IPS DF 4.7 (cell line): Measurements from ENCODE around the gene STK32A.

Source experiments
- DNase-seq: peaks from one replicate; pipeline ENCODE4 v3.0.0-alpha.2; 2013; ENCODE audit warnings: low spot score; ENCODE audit errors: extremely low read depth

The STK32A gene

DNA sequence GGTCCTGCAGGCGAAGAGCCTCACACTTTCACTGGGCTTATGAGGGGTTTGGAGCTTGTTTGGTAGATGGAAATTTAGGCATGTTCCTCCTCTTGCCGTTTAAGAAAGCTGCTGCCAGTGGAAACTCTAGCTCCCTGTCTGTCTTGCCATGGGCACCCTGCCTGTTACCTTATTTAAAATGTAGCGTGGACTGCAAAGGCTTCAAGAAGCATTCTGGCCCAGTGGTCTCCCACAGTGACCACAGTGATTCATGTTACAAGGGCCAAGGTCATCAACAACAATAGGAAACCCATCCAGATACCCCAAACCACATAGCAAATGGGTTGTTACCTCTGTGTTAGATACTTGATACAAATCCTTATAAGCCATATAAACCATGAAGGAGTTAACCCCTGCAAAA is 178.4 kb downstream of the STK32A start:
- DNase-seq = no peak

DNA sequence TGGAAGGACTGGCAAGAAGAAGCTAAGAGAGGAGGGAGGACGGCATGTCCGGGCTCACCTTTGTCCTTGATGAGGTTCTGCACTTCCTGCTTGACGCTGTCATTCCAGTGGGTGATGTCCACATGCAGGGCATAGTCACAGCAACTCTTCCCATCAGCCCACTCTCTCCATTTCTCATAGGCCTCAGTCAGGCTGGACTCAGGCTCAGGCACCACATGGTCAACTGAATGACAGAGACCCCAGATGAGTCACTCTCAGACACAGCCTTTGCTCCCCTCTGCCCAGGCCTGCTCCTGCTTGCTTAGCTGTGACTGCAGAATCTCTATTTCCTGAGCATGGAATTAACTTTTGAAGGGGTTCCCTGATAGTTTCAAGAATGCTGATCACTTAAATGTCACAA is 180.8 kb downstream of the STK32A start:
- no peak for DNase-seq

DNA sequence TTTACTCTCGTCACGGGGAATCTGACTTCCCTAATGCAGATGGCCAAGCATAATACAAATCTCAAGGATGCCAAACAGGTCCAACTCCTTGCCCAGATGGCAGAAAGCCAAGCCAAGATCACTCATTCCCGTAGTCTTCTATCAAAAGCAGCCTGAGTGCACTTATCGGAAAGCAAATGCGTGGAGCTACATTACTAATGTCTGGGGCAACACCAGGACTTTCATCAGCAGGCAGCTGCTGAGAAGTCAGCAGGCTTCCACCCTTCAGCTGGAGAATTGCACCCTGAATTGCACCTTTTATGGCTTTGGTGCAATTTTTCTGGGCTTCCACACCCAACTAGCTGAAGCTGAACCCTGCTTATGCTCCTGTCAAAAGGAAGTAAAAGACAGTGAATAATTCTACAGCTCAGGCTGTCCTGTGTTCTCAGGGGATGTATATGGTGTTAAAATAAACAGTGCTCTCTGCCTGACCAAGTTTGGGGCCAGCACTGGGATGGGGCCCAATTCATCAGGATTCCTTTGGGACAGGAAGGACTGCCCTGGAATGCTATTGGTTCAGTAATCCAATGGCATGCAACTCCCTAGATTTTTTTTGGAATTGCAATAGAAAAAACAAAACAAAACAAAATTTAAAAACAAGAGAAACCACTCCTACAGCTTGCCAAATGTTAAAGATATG is 182.4 kb downstream of the STK32A start:
- no peak for DNase-seq

DNA sequence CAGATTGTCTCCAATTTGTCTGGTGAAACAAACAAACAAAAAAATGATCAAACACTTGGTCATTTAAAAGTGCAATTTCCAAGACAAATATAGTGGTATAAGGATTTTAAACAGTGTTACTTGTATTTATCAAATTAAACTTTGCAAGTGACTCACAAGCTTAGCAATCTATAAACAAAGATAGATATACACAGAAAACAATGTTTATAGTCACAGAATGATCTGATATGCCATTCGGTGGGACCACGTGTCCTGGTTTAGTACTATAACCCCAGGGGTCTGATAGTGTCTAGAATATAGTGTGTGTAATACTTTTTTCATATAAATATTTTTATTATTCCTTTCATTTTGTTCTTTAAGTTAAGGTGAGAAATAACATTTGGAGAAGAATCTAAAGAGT is 183.8 kb downstream of the STK32A start:
- no peak for DNase-seq

DNA sequence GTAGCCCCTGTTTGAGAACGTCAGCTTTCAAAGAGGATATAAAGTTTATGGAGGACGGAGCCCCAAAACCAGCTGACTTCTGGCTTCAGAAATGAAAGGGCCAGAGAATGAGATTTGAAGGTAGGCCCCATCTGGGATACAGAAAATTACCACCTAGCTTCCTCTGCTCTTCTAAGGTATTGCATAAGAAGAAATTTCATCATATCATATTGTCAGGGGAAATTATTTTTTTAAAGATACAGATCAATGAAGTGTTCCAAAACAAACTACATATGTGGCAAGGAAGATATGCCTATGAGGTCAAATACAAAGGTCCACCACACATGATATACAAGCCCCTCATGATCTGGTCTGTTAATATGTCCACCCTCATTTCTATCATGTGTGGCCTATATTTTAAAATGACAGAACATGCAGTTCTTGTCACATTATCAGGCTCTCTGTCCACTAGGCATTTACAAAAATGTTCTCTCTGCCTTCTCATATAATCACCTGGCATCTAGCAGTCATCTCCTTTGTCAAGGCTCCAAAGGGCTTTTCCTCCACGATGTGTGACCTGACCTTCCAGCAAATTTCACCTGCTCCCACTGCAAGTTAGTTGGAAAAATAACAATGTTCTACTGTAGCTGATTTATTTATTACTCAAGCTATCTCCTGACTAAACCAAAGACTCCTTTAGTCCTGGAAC is 192.0 kb downstream of the STK32A start:
- no peak for DNase-seq

DNA sequence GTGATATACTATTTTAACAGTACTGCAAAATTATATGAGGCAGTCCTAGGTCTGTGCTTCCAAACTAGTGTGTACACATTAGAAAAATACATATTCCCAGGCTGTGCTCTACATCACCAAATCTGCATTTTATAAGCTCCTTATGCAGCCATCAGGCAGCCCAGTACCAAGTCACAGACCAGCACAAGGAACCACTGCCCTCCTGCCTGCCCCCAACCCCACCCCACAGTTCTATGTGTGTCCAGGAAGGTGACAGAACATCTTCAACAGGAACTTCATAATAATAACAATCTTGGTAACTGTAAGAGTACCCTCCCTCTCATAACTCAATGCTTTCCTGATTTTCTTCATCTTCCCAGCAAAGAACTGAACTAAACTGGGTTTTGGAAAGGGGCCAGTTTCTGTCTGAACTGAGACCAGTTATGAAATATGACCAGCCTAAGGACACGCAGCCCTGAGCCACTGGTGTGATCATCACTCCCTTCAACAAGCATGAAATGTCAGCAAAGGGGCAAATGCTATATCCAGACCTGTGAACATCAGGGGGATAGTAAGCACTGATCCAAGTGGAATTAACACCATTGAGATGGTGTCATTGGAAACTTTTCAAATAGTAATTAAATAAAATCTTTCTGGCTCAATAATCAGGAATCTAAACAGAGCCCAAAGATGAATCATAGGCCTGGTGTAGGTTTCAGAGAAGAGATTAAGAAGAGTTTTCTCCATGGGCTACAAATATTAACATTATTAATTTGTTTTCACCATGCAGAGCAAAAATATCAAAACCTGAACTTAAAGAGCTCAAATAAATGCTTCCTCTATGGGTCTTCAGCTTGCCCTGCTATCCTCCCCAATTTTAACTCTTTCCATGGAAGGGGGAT is 192.9 kb downstream of the STK32A start:
- no peak for DNase-seq

DNA sequence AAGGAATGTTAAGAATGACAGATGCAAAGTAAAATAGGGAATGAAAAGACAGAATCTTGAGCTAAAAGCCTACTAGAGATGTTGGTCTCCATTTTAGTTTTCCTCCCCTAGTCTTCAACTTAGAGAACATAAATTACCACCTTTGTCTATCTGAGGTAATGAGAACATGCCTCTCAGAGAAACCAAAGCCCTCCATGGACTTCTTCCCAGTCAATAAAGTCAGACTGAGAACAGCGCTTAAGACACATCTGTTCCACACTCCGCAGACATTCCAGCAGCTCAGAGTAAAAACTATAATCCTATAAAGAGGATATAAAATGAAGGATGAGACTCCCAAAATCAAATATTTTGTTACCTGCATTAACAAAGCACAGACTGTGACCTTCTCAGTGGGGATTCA is 195.8 kb downstream of the STK32A start:
- no peak for DNase-seq

DNA sequence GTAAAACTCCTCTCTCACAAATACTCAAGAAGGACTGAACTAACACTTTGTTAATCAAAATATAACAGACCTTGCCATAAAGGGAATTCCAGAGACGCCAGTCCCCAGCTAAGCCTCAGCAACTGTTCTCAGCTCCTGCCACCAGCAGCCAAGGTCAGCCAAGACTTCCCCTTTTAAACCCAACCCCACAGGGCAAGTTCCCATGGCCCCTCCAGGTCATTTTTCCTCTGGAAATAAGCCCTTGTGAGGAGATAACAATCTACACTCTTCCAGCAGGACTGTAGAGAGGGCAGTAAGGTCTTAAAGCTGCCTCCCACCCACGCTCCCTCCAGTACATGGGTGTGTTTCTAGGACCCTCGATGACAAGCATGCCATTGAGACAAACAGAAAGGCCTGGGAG is 196.8 kb downstream of the STK32A start:
- no peak for DNase-seq

DNA sequence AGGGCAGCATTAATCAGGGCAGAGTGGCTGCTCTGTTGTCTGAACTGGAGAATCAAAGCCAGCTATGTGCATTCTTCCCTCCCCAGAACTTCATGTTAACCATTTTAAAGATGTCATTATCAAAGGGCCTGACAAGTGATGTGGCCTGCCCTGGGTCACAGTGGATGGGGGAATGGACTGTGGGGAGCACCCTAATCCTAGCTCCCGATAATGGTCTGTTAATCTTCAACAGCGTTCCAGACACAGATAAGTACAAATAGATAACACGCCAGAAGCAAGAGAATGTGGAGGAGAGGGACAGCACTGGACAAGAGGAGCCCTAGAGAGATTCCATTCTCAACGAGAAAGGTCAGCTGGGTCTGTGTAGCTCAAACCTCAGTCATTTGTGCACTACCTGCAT is 197.5 kb downstream of the STK32A start:
- no peak for DNase-seq

DNA sequence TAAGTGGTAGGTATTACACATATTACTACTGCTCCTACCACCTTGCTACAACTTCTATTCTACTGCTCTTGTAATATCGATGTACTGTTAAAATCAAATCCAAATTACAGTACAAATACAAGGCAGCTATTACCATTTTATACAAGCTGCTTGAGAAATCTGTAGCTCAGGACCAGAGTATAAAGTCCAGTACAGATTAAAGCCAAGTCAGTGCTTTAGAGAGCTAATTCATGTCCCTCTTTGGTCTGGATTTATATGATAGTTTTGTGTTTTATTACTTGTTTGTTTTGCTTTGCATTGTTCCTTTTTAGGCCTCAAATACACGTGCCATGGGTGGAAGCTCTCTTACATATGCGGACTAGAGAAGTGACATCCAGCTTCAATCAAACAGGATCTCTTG is 199.2 kb downstream of the STK32A start:
- no peak for DNase-seq

DNA sequence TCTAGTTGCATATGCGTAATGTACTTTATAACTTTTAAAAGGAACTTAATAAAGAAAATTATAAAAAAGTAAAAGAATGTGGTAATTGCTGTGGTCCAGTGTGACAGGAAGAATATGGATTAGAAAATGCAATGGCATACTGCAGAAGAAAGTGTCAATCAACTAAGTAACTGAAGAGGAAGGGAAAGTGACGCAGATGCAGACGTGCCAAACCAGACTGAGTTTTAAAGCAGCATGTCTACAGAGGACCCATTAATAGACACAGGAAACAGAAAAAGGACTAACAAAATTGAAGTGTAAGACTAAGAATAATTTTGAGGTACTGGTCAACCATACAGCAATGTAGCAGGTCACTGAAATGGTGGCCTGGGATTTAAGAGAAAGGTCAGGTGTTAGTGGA is 201.8 kb downstream of the STK32A start:
- DNase-seq = no peak

DNA sequence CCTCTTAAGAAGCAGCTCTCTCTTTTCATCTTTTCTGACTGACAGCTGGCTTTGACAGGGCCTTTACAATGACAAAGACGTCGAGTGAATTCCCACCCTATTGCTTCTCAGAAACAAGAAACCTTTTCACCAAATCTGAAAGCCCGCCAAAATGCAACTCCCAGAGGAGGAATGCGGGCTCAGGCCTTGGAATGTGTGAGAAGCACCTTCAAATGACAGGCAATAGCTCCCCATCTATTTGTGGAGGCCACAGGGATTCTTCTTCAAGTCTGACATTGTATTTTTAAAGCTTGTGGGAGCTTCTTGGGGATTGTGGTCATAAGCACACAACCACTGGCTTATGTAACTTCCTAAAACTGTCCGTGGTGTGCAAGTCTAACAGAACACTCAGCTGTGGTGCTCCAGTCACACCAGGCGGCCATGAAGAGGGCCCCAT is 202.4 kb downstream of the STK32A start:
- no peak for DNase-seq
